Measurements from ENCODE around the gene TLR8.

The TLR8 gene

DNA sequence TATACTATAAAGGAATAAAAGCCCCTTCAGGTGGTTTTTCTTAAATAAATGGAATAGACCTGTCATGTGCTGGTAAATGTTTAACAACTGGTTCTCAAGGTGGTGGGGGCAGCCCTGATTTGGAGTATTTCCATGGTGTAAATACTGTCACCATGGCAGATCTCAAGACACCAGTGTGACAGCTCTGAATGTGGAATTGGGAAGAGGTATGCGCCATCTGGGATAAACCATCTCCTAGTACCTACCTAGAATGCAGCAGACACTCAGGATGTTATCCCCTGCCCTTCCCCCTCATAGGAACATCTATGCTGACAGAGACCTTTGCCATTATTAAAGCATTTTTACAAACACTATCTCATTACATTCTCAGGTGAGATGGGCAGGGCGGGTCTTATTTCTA, 42.1 kb downstream of the TLR8 start:
- H3K4me3 ChIP-seq (replicated peaks; ENCODE audit: low read depth, low read length): no peak overlapping the region
- no peak for TF ChIP-seq CTCF (IDR thresholded peaks at IDR 0.05; ENCODE audit: low read length, missing control alignments)
- no peak for DNase-seq (ENCODE audit: low read depth)

DNA sequence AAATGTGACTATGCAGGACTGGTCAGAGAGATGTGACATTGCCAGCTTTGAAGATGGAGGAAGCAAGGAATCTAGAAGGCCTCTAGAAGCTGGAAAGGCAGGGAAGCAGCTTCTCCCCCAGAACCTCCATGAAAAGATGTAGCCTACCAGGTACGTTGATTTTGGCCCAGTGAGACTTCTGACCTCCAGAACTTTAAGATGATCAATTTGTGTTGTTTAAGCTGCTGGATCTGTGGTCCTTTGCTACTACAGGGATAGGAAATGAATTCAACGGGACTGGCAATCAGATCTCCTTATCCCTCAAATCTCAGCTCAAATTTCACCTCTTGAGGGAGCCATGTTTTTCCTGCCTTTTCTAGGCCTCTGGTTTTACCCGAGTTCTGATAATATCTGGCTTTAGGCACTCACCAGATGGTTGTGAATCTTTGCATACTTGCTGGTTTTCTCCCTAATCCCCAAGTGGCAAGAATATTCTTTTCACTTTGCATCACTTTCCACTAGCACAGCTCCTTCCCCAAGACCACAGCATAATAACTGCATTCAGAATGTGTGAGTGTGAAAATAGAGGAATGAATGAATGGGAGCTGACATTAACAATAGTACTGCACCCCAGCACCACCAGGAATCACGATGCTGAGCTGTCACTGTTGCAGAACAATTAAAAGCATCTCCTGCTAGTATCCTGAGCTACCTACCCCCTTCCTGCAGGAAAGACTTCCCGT, 42.9 kb downstream of the TLR8 start:
- TF ChIP-seq CTCF (IDR thresholded peaks at IDR 0.05; ENCODE audit: low read length, missing control alignments): no peak
- H3K4me3 ChIP-seq (replicated peaks; ENCODE audit: low read depth, low read length): no peak overlapping the region
- no peak for DNase-seq (ENCODE audit: low read depth)

- H3K4me3 ChIP-seq (replicated peaks; ENCODE audit: low read depth, low read length): no peak overlapping the region
- no peak for TF ChIP-seq CTCF (IDR thresholded peaks at IDR 0.05; ENCODE audit: low read length, missing control alignments)
- peak; percentile 92 for DNase-seq (ENCODE audit: low read depth)
Measured at GRCh38 chrX:12949927-12950656, 43.7 kb downstream of the TLR8 start.

- DNase-seq (ENCODE audit: low read depth): no peak
- H3K4me3 ChIP-seq (replicated peaks; ENCODE audit: low read depth, low read length): no peak overlapping the region
- TF ChIP-seq CTCF (IDR thresholded peaks at IDR 0.05; ENCODE audit: low read length, missing control alignments): peak; percentile 8
Measured at GRCh38 chrX:12950851-12951594, 44.6 kb downstream of the TLR8 start.

DNA sequence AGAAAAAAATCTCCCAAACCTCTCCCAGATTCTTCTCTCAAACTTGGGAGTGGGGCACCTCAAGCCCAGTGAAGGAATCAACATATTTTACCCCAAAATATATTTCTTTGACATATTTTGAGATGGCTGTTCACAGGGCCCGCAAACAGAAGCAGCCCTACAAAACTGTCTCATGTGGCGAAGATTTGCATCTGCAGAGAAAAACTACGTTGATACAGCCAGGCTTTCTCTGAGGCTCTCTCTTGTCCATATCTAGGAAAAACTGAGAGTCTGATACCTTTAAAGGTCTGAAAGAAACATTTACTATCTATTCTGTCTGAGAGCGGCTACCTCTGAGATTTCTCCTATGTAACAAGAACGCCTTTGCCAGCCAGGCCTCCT, 45.2 kb downstream of the TLR8 start:
- TF ChIP-seq CTCF (IDR thresholded peaks at IDR 0.05; ENCODE audit: low read length, missing control alignments): no peak
- no peak overlapping the region for H3K4me3 ChIP-seq (replicated peaks; ENCODE audit: low read depth, low read length)

DNA sequence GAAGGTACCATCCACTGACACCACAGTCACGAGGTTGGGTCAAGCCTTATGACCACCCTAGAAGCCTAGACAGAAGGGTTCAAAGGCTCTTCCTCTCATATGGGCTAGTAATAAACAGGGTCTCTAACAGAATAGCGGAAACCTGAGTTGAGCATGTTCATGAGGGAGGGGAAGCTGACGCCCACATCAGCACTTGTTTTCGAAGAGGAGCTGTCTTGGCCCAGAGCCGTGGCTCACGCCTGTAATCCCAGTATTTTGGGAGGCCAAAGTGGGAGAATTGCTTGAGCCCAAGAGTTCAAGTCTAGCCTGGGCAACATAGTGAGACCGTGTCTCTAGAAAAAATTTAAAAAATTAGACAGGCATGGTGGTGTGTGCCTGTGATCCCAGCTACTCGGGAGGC, 47.0 kb downstream of the TLR8 start:
- no peak for DNase-seq (ENCODE audit: low read depth)
- H3K4me3 ChIP-seq (replicated peaks; ENCODE audit: low read depth, low read length): no peak overlapping the region
- no peak for TF ChIP-seq CTCF (IDR thresholded peaks at IDR 0.05; ENCODE audit: low read length, missing control alignments)

More for the DNA sequence above, 45.2 kb downstream of the TLR8 start:
- no peak for DNase-seq (ENCODE audit: low read depth)
